HK-2 (cell line): ENCODE results near the gene LRRC28.
A peak's percentile ranks its signal among the peaks of the same experiment; 100 is the strongest.

ENCODE experiments used
- DNase-seq: peaks from one replicate; pipeline ENCODE4 v3.0.0-alpha.2; 2018; ENCODE audit not compliant: unreplicated experiment

Gene LRRC28

DNA sequence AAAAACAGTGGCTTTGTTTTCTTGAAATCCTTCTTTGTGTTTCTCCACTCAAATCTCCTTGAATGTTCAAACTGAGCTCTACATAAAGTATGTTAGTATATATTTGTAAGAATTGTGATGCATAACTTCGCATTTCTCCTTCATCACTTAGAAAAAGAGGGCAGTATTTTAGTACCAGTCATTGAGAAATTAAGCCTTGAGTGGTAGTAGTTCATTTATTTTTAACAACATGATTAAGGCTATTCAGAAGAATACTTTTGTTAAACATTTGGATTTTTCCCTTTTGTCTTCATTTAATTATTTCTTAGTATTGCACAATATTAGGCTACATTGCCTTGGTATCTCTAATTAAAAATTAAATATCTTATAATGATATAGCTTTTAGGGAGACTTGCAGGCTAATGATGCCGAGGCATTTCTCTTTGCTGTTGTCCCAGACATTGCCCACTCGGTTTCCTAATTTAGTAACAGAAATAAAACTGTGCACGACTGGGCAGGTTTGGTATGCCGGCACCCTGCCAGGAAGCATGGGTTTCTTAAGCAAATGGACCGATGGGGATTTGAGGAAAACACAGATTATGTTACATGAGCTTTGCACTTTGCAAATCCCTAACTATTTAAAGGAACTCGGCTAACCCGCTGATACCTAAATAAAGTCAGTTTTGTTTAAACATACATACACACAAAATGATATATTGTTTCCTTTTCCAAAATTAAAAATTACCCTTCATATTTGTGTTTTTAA lies 54.7 kb downstream of the LRRC28 start:
- peak; percentile 20 for DNase-seq

DNA sequence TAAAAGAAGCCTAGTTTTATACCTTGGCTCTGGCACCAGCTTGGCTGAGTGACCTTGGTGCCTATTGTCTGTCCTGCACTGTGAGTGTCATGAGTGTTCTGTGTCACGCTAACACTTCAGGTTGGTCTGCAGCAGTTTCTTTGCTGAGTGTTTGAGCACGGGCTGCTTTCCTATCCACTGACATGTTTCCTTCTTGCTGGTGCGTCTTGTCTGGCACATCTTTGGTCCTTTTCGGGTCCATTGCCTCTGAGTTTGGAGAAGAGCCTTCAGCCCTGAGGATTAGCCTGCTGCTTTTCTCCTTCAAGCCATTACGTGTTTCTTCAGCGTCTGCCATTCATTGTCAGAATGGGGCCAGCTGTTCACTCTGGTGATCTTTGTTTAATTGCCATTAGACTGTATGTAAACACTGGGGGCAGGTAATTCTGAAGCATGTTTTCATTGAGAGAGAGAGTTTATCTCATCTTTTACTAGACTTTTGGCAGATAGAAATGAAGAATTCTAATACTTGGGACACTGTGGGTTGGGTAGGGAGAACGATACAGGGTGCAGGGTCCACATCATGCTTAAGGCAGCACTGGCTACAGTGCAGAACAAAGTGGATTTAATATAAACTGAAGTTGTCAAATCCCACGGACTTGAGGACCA lies 55.5 kb downstream of the LRRC28 start:
- no peak for DNase-seq

DNA sequence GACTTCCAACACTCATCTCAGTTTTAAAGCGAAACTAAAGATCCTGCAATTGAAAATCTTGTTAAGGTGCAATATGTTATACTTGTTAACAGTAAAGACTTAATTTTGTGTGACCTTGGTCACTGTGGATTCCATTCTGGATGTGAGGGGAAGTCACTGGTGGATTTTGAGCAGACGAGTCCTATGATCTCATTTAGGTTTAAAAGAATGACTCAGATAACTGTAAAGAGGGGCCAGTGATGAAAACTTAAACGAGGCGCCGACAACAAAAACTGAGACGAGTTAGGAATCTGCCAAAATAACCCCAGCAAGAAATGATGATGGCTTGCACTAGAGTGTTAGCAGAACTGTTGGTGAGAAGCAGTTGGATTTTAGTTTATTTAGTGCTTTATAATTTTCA lies 56.5 kb downstream of the LRRC28 start:
- DNase-seq = no peak

DNA sequence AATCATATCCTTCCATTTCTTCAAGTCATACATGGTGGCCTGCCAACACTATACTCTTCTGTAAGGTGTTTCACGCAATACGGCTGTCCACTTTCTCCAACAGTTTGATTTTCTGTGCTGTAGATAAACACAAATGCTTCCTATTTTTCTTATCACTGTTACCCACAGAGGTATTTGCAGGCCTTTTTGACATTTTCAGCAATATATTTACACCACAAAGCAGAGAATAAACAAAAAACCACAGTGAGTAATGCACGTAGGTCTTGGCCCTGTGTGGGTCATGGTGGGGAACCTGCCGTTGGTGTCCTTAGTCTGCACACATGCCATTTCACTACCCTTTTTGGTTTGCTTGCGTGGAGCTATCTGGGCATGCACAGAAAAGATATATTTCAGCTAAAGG lies 59.5 kb downstream of the LRRC28 start:
- DNase-seq = no peak

DNA sequence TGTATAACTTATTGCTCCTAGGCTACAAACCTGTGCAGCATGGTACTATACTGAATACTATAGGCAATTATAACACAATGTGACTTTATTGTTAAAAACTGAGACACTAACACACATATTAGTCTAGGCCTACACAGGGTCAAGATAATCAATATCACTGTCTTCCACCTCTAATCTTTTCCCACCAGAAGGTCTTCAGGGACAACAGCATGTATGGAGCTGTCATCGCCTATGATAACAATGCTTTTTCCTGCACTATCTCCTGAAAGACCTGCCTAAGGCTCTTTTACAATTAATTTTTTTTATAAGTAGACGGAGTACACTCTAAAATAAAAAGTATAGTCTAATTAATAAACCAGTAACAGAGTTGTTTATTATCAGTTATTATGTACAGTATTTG lies 60.9 kb downstream of the LRRC28 start:
- DNase-seq = no peak

DNA sequence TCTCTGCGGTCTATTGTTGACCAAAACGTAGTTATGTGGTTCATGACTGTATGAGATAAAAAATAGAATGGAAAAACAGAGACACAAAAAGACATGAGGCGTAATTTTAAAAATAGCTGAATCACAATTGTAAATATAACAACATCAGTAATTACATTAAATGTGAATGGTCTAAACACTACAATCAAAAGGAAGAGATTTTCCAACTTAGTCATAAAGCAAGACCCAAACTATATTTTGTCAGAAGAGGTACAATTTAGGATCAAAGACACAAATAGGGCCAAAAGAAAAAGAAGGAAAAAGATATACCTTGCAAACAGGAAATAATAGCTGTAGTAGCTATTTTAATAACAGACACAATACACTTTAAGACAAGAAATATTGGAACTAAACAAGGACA lies 61.5 kb downstream of the LRRC28 start:
- DNase-seq = no peak

DNA sequence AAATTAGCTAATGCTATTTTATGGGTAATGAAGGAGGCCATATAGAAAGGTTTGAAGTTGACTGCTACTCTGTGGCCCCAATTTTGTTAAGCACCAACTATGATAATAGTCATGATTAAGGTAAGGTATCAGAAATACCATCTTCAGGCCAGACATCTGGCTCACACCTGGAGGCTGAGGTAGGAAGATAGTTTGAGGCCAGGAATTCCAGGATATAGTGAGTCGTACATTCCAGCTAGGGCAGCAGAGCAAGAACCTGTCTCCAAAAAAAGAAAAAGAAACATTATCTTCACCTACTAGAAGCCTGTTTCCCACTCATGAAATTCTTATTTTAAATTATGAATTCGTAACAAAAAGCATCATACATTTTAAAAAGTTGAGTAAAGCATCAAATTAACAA lies 64.4 kb downstream of the LRRC28 start:
- DNase-seq = no peak

DNA sequence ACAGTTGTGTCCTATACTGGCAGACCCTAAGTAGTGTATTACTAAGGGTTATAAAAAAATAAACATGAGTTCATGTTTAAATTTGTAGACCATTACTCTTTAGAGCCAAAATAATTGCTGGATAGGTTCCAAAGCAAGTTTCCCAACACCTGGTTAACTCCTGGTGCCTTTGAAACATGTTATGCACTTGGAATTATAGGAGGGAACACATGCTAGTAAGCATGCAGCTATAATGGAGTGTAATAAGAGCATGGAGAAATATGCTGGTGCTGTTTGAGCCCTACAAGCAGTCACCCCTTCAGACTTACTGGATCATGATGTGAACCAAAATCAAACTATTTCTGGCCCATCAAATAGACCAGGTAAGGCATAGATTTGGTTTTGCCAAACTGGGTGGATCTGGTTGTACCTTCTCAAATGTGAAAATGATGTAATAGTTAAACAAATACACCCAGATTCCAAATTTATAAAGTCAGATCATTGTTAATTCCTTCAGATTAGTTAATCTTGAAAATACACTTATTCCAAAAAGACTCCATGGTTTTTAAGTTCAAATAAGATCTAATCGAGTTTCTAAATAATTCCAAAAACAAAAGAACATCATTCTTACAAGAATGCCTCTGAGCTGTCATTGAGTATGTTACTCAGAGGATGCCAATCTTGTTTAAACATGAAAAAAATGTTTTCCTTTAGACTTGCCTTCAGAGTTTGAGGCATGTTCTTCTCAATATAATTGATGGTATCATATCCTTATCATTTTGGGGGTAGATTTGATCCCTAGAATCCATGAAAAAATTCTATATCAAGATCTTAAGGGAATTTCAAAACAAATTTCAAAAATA lies 69.3 kb downstream of the LRRC28 start:
- DNase-seq = no peak

DNA sequence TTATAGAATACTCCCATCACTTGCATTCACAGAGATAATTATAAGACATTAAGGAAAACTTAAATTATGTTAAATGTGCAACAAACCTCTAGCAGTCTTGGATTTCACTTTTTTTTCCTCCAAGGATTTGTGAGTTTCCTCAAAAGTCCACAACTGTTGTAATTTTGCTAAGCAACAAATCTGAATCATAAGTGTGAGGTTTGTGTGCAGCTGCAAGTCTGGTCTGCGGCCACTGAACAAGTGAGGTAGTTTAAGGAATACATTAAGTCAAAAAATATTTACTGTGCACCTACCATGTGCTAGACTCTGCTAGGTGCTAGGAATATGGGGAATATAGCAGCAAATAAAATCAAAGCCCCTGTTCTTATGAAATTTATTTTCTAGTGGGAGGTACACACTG lies 70.2 kb downstream of the LRRC28 start:
- no peak for DNase-seq

DNA sequence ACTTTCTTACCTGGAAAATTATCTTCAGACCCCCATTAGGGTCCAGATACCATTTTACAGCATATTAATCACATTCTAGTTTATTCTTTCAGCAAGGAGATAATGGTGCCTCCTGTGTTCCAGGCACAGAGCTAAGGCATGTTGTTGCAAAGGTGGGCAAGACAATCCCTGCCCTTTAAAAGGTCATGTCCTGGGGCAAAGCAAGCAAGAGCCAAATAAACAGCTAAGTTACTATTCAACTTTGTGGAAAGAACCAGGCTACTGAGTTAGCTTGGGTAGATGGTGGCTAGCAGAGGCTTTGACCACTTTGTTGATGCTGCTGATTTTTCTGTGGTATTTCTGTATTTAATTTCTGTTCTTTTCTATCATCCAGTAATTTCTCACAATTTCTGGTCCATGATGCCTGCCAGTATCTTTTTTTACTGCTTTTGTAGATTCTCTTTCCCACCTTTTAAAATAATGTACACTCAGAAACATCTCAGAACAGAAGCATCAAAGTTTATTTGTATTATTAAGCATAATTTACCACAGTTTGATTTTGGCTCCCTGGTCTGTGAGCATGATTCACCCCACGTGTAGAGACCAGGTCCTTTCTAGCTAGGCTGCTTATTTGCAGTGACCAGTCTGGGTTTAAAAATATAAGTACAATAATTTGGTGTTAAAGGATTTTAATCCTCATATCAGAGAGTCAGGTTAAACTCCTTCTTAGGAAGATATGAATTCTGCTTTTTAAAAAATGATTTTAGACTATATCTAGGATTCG lies 71.5 kb downstream of the LRRC28 start:
- no peak for DNase-seq

DNA sequence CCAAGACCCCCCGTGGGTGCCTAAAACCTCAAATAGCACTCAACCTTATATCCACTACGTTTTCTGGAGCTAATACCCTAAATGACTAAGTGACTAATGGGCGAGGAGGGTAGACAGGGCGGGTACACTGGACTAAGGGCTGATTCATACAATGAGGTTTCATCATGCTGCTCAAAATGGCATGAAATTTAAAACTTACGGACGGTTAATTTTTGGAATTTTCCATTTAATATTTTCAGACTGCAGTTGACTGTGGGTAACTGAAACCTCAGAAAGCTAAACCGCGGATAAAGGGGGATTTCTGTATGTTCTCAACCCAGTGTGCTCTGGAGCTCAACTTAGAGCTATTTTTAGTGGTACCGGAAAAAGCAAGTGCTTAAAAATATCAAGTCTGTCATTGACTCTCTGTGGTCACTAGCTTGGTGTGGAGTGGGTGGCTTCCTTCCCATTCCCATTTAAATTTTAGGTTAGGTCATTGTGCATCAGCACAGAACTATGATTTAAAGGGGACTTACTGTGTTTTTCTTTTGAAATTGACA lies 72.9 kb downstream of the LRRC28 start:
- DNase-seq = peak; percentile 44

DNA sequence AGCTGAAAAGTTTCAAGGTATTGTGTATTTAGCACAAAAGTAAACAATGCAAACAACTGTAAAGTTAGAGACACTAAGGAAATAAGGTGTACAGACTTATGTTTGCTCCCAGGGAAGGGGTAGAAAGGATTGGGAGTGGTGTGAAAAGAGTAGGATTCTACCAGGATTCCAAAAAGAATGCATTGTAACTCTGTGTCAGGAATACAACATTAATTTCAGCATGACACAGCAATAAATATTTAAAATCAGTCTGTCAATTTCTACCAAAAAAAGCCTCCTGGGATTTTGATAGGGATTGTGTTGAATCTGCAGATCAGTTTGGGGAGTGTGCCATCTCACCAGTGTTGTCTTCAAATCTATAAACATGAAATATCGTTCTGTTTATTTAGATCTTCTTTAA lies 73.4 kb downstream of the LRRC28 start:
- no peak for DNase-seq

DNA sequence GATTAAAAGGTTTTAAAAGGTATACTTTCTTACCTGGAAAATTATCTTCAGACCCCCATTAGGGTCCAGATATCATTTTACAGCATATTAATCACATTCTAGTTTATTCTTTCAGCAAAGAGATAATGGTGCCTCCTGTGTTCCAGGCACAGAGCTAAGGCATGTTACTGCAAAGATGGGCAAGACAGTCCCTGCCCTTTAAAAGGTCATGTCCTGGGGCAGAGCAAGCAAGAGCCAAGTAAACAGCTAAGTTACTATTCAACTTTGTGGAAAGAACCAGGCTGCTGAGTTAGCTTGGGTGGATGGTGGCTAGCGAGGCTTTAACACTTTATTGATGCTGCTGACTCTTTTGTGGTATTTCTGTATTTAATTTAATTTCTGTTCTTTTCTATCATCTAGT lies 75.0 kb downstream of the LRRC28 start:
- peak; percentile 14 for DNase-seq

DNA sequence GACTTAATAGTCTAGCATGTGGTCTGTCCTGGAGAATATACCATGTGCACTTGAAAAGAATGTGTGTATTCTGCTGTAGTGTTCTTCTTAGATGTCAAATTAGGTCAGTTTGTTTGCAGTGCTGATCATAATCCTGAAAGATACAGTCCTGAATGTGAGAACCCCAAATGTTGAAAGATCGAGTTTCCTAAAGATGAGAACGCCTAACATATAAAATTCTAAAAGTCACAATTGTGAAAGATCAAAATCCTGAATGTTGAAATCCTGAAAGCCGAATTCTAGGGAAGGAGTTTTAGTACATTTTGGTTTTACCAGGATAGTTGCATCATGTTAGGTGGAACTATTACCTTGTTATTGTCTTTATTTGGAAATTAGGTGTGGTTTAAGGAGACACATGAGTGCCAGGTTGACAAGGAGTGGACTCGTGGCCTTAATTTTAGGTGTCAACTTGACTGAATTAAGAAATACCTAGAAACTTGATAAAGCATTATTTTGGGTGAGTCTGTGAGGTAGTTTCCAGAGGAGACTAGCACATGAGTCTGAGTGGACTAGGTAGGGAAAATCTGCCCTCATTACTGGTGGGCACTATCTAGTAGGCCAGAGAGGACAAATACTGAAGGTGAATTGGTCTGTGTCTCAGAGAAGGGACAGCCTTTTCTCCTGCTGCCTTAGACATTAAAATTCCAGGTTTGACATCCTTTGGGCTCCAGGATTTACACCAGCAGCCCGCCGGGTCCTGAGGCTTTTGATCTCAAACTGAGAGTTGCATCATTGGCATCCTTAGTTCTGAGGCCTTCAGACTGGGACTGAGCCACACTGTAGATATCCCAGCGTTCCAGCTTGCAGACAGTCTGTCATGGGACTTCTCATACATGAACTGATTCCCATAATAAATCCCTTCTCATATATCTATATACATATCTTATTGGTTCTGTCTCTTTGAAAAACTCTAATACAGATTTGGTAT lies 77.1 kb downstream of the LRRC28 start:
- DNase-seq = no peak

DNA sequence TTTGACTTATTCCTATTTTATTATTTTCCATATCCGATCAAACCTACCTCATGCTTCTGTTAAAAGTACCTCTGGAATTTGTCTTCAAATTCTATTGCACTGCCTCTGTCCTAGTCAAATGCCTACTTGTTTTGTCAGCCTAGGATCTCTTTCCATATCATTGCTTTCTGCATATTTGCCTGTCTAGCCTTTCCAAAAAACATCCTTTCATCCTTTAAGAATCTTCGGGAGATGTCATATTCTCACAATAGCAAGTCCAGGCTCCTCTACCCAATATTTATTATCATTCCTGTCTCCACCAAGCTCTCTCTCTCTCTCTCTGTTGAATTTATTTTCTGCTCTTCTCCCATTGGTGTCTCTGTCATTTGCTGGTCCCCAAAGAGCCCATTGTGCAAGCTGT lies 80.1 kb downstream of the LRRC28 start:
- DNase-seq = no peak

DNA sequence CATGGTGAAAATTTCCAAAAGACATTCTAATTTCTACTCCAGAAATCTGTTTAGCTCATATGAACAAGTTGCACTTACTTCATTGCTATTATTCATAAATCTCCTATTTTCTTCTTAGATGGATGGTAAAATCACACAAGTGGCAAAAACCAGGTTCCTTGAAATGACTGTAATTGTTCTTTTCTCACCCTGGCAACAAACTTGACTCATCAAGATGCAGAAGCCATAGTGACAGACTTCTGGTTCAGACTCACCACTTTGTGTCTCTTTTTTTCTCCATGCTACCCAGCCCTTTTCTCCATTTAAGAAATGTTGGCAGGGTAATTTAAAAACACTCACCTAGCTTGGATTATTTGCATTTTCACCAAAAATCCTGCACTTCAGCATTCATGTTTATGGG lies 82.1 kb downstream of the LRRC28 start:
- no peak for DNase-seq

DNA sequence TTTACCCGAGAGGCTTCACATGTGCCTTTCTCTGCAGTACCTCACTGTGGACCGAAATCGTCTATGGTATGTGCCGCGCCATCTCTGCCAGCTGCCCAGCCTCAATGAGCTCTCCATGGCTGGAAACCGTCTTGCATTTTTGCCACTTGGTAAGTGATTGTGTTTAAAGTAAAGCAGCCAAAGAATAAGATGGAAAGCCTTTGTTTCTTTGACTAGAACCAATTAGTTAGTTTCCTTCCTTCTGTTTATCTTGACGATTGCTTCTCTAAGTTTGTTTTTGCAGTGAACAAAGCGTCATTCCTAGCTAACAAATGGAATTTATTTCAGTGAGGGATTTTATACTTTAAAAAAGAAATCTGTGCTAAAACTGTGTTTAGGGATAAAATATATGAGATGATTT lies 82.7 kb downstream of the LRRC28 start:
- DNase-seq = no peak

DNA sequence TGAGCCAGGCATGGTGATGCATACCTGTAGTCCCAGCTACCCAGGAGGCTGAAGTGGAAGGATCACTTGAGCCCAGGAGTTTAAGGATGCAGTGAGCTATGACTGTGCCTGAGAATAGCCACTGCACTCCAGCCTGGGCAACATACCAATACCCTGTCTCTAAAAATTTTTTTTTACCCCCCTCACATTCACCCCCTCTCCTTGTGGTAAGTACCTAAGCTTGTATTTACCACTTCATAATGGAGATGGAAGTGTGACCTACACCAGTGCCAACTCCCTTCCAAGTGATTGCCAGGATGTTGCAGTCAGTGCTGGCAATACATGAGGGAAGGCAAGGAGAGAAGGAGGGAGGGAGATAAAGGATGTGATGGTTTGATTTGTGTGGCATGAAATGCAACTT lies 84.2 kb downstream of the LRRC28 start:
- DNase-seq = no peak

DNA sequence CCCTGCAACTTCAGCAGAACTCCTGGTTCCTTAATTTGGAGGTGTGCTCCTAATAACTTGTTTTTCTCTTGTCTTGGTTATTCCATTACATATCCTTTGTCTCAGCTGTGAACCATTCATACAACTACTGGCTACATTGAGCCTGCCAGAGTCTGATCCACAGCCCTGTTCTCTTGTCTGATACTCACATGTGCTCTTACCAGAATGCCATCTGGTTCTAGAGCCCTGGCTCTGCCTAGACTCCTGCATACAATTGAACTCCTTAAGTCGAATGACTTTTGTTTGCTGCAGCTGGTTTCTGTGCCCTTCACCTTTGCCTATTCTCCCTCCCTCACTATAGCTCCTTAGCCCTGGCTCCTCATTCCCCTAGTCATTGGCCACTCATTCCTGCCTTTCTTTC lies 85.5 kb downstream of the LRRC28 start:
- no peak for DNase-seq

DNA sequence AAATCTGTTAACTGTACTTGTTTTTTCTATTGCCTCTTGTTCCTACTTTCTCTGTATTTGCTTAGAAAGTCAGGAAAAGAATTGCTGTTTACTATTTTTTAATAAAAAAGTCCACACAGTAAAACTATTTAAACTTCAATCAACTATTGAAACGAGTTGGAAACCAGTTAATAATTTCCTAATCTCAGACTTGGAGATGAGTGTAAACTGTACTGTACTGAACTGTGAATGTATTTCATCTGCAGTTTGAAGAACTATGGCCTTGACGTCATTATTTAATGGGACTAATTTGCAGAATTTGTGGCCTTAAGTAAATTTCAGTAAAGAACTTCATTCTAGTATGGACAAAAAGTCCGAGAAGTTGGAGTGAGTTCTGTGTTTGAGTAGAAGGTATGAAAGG lies 89.1 kb downstream of the LRRC28 start:
- no peak for DNase-seq

DNA sequence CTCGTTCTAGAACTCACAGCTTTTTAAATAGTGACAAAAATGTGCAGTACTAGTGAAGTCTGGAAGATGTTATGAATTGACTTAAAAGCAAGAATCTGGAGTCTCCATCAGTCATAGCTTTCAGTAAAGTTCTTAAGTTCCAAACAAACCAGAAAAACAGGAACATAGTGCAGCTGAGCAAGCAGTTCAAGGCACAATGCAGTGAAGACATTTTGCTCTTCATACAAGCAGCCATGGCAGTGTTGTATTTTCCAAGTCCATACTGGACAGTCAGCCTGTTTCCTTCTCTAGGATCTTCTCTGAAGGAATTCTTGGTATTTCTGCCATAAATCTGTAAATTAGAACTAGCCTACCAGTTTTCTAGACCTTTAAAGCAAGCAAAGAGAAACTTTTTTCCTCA lies 90.5 kb downstream of the LRRC28 start:
- DNase-seq = no peak
